Measurements from ENCODE around the gene PPFIBP1.

PPFIBP1 gene

GRCh38 chr12:27523642-27524493 lies at the start of gene PPFIBP1:
Gene PPFIBP1, plus strand, starts transcription at chr12:27524206. Its CDS starts 109,191 bp downstream, at chr12:27633397.
- DNase-seq (ENCODE audit: low spot score) = peak; percentile 90

DNA sequence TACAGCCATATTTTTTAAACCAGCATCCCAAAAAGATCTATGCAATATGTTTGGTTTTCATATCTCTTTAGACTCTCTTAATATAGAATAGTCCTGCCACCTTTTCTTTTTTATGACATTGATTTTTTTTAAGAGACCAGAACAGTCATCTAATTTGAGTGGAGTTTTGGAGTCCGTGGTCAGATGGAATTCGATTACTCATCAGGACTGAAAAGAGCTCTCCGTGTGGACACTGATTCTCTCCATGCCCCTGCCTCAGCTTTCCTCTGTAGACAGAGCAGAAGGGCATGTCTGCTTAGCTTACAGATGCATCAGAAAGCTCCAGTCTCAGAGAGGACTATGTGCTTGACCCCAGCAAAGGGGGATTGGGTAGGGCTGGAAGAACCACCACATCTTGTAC lies 49.7 kb upstream of the PPFIBP1 start:
- no peak for DNase-seq (ENCODE audit: low spot score)

DNA sequence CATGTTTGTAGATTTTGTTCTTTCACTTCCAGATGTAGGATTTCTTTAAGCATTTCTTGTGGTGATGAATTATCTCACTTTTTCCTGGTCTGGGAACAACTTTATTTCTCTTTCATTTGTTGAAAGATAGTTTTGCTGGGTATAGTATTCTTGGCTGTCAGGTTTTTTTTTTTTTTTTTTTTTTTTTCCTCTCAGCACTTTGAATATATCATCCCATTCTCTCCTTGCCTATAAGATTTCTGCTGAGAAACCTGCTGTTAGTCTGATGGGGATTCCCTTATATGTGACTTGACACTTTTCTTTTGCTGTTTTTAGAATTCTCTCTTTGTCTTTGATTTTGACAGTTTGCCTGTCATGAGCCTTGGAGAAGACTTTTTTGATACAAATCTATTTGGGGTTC lies 47.0 kb upstream of the PPFIBP1 start:
- no peak for DNase-seq (ENCODE audit: low spot score)

DNA sequence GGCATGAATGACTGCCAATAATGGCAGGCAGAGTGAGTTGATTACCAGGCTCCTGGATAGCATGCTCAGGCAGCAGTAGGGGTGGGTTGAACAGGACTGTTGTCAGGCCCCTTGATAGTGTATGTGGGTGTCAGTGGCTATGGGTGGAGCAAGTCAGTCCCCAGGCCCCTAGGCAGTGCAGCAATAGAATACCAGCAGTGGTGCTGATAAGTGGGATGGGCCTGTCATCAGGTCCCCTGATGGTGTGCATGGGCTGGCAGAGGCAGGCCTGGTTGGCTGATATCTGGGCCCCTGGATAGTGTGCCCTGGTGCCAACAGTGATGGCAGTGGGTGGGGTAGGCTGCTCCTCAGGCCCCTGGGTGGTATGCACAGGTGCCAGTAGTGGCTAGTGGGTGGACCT lies 45.1 kb upstream of the PPFIBP1 start:
- no peak for DNase-seq (ENCODE audit: low spot score)

DNA sequence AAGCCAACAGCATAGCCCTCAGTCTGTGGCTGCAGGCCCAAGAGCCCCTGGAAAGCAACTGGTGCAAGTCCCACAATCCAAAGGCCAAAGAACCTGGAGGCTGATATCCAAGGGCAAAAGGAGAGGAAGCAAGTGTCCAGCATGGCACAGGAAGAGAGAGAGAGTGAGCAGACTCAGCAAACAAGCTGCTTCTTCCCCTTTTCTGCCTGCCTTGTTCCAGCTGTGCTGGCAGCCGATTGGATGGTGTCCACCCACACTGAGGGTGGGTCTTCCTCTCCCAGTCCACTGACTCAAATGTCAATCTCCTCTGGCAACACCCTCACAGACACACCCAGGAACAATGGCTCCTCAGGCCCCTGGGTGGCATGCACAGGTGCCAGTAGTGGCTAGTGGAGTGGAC lies 44.0 kb upstream of the PPFIBP1 start:
- DNase-seq (ENCODE audit: low spot score) = no peak

DNA sequence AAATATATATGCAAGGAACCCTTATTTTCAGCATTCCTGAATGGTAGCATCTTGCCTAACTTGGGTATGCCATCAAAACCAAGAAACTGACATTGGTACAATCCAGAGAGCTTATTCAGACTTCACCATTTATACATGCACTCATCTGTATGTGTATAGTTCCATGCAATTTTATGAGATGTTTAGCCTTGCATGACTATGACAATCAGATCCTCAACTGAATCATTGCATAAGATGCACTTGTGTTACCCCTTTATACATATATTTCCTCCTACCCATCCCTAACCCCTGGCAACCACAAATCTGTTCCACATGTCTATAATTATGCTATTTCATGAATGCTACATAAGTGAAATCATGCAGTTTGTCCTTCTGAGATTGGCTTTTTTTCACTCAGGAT lies 37.0 kb upstream of the PPFIBP1 start:
- no peak for DNase-seq (ENCODE audit: low spot score)

GRCh38 chr12:27488479-27488878 lies 35.5 kb upstream of the PPFIBP1 start:
- DNase-seq (ENCODE audit: low spot score) = no peak

GRCh38 chr12:27491226-27491625 lies 32.8 kb upstream of the PPFIBP1 start:
- no peak for DNase-seq (ENCODE audit: low spot score)

- DNase-seq (ENCODE audit: low spot score) = no peak
Measured at GRCh38 chr12:27493260-27493940, 30.6 kb upstream of the PPFIBP1 start.

GRCh38 chr12:27497446-27497845 lies 26.6 kb upstream of the PPFIBP1 start:
- no peak for DNase-seq (ENCODE audit: low spot score)

- no peak for DNase-seq (ENCODE audit: low spot score)
Measured at GRCh38 chr12:27498149-27498548, 25.9 kb upstream of the PPFIBP1 start.

- DNase-seq (ENCODE audit: low spot score) = no peak
Measured at GRCh38 chr12:27498761-27499160, 25.2 kb upstream of the PPFIBP1 start.

GRCh38 chr12:27499377-27499776 lies 24.6 kb upstream of the PPFIBP1 start:
- no peak for DNase-seq (ENCODE audit: low spot score)

- DNase-seq (ENCODE audit: low spot score) = no peak
Measured at GRCh38 chr12:27500546-27500945, 23.5 kb upstream of the PPFIBP1 start.

DNA sequence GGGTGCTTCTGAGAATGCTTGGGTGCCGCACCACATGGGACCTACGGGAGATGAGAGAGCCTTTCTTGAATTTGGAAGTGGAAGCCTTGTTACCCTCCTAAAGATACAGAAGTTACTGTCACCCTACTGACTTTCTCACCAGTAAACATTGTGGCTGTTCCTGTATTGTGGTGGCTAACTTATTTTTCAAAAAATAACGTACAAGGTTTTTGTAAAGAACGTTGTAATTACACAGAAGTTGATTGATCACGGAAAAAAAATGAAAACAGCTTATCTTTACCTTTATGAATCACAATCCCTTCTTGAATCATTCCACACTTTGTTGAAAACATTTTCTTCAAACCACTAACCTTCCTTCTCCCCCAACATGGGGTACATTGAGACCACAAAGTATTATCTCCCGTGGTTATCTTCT lies 22.0 kb upstream of the PPFIBP1 start:
- DNase-seq (ENCODE audit: low spot score) = no peak

DNA sequence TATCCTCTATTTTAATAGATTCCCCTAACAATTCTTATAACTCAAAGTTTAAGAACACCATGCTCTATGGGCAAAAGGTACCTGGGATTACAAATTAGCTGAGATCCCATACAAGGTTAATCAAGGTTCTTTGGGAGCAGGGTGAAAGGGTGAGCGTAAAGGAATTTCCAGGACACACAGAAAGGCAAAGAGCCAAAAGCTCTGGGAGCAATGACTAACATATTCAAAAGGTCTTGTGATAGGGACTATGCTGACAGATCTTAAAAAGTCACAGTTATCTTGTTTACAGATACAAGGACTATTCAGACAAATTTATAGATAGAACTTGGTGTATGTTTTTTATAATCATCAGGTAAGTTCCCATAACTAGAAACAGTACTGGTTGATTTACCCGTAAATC lies 19.5 kb upstream of the PPFIBP1 start:
- no peak for DNase-seq (ENCODE audit: low spot score)

- DNase-seq (ENCODE audit: low spot score) = no peak
Measured at GRCh38 chr12:27505109-27505508, 18.9 kb upstream of the PPFIBP1 start.

DNA sequence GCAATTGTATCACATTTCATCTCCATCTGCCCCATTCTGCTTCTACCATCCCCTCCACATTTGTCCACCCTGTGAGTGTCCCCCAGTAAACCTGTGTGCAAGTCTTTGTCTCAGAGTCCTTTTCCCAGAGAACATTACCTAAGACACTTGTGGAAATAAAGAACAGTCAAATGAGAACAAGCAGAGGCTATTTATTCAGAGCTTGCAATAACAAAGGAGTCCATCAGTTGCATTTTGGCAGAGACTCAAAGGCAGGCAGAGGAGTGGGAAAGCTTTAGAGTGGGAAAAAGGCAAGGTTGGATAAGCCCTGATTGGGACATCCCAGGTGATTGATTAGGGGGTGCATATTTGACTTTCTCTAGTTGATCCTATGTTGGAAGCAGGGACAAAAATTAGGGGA lies 18.2 kb upstream of the PPFIBP1 start:
- DNase-seq (ENCODE audit: low spot score) = no peak

DNA sequence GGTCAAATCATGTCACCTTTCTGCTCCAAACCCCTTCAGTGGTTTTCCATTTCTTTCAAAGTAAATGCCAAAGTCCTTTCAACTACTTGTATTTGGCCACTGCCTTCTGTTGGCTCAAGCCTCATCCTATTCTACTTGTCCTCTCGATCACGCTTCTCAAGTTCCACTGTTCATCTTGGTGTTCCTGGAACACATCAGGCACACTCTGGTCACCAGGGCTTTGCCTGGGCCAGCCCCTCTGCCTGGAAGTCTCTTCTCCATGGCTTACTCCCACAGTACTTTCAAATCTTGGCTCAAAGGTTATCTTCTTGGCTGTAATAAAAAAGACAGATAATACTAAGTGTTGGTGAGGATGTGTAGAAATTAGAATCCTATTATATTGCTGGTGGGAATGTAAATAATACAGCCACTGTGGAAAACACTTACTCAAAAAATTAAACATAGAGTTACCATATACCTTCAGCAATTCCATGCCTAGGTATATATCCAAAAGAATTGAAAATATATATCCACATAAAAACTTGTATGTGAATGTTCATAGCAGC lies 17.3 kb upstream of the PPFIBP1 start:
- no peak for DNase-seq (ENCODE audit: low spot score)

DNA sequence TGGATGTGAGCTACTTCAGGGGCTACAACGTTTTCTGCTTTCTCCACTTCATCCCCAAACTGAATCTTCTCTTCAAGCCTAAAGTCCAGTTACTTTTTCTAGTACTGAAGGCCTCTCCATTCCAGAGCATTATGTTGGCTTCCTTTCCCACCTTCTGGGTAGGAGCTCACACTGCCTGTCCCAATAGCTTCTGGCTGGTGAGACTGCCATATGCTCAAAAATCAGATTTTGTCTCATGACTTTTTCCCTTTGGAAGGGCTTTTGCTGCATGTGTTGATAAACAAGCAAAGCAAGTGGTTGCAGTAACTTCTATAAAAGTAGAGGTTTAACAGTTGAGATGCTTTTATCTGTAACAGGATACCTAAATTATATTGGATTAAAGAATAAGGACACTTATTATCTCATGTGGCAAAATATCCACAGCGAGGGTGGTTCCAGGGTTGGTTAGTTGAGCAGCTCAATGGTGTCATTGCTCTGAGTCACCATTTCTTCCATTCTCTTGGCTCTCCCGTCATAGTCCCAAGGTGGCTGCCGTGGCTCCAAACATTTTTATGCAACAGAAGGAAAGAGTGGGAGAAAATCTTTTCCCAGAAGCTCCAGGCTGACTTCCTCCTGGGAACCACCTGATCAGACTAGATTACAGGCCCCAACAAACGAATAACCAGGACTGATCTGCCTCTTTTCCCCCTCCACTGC lies 15.1 kb upstream of the PPFIBP1 start:
- DNase-seq (ENCODE audit: low spot score) = no peak

DNA sequence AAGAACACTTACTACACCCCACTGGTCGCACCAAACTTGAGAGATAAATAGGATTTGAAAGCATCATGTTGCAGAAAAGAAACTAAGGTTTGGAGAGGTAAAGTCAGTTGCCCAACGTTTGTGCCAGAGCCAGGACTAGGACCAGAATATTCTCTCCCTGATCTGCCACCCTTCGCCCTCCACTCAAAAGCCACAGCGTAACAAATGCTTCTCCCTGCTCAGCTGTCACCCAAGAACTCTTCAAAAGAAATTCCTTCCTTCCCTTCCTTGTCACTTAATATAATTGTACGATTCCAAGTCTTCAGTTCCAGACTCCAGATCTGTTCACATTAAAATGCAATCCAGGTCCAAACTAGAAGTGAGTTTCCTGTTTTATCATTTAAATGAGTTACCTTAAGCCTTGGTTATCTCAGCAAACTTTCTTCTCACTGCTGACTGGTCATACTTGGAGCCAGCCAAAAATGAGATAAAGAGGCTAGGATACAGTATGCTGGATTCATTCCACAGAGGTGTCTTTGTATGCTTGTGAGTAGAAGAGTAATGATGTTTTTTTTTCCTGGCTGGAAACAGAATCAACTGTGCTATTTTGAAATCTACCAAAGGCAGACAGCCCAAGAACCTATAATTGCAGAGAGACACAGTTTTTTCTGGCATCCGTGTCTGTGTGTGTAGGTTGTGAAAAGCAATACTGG lies 12.8 kb upstream of the PPFIBP1 start:
- DNase-seq (ENCODE audit: low spot score) = no peak

DNA sequence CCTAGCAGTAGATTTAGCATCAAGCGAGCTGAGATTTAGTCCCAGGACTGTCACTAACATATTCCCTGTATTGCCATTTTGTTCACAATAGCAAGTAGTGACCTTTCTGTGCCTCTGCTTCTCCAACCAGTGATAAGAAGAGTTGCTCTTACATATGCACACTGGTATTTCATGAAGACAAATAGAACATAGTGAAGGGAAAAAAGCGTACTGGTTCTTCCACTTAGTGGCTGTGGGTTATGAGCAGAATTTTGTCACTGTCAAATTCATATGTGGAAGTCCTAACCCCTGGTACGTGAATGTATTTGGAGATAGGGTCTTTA lies 12.3 kb upstream of the PPFIBP1 start:
- no peak for DNase-seq (ENCODE audit: low spot score)
